NCI-H446 treated with DMSO at 0.1 percent for 48 hours (cell line): ENCODE data around the gene ARGLU1.

Source experiments
- DNase-seq: peaks from one replicate; lab custom pipeline; 2025; lab: John Stamatoyannopoulos, UW

ARGLU1 gene

GRCh38 chr13:106499896-106500295, 68.0 kb downstream of the ARGLU1 start:
- DNase-seq: no peak

GRCh38 chr13:106499113-106499512, 68.8 kb downstream of the ARGLU1 start:
- no peak for DNase-seq

GRCh38 chr13:106498571-106498970, 69.4 kb downstream of the ARGLU1 start:
- no peak for DNase-seq

- no peak for DNase-seq
Observed at GRCh38 chr13:106498158-106498557, 69.8 kb downstream of the ARGLU1 start.

GRCh38 chr13:106497079-106497478, 70.9 kb downstream of the ARGLU1 start:
- no peak for DNase-seq

- no peak for DNase-seq
Observed at GRCh38 chr13:106496072-106496997, 71.6 kb downstream of the ARGLU1 start.

GRCh38 chr13:106494936-106495335, 73.0 kb downstream of the ARGLU1 start:
- no peak for DNase-seq

GRCh38 chr13:106494506-106494905, 73.4 kb downstream of the ARGLU1 start:
- no peak for DNase-seq

- DNase-seq: no peak
Observed at GRCh38 chr13:106493533-106494220, 74.3 kb downstream of the ARGLU1 start.

- DNase-seq: no peak
Observed at GRCh38 chr13:106492588-106493475, 75.1 kb downstream of the ARGLU1 start.

- DNase-seq: no peak
Observed at GRCh38 chr13:106491928-106492587, 75.9 kb downstream of the ARGLU1 start.
